ENCODE measurements around the gene SSR4.

Gene SSR4

DNA sequence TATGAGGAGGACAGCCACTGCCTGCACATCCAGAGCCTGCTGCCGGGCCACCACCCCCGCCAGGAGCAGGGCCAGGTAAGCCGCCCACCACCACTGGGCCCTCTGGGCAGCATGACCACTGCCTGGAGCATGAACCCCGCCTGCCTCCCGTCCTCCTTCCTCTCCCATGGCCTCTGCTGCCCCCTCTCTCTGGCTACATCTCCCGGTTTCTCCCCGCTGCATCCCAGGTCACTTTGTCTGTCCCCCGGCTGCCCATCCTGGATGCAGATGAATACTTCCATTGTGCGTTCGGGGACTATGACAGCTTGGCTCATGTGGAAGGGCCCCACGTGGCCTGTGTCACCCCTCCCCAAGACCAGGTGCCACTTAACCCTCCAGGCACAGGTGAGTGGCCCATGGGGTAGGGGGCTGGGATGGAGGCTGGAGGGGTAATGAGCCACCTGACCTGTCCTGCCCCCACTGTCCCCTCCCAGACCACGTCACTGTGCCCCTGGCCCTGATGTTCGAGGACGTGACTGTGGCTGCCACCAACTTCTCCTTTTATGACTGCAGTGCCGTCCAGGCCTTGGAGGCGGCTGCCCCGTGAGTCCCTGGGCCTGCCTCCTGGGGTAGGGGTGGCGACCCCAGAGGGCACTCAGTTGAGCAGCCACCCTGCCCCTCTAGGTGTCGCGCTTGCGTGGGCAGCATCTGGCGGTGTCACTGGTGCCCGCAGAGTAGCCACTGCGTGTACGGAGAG, 24.4 kb upstream of the SSR4 start:
- no peak for DNase-seq

DNA sequence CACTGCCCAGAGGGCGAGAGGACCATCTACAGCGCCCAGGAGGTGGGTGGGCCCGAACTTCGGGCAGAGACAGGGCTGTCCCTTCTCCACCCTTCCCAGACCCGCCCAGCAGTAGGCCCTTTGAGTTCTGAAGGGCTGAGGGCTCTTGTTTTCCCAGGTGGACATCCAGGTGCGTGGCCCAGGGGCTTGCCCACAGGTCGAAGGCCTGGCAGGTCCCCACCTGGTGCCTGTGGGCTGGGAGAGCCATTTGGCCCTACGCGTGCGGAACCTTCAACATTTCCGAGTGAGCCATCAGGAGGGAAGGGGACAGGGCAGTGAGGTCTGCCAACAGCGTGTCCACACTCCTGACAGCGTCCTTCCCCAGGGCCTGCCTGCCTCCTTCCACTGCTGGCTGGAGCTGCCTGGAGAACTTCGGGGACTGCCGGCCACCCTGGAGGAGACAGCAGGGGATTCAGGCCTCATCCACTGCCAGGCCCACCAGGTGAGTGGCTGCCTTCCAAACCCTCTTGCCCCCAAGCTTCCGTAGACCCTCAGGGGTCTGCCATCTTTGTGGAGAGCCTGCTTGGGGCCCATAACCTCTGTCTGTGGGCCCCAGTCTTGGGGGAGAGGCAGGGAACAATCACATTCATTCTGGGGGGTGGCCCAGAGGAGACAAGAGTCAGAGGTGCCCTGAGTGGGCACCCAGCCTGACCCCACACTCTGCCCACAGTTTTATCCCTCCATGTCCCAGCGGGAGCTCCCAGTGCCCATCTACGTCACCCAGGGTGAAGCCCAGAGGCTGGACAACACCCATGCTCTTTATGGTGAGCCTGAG, 23.7 kb upstream of the SSR4 start:
- DNase-seq = no peak

DNA sequence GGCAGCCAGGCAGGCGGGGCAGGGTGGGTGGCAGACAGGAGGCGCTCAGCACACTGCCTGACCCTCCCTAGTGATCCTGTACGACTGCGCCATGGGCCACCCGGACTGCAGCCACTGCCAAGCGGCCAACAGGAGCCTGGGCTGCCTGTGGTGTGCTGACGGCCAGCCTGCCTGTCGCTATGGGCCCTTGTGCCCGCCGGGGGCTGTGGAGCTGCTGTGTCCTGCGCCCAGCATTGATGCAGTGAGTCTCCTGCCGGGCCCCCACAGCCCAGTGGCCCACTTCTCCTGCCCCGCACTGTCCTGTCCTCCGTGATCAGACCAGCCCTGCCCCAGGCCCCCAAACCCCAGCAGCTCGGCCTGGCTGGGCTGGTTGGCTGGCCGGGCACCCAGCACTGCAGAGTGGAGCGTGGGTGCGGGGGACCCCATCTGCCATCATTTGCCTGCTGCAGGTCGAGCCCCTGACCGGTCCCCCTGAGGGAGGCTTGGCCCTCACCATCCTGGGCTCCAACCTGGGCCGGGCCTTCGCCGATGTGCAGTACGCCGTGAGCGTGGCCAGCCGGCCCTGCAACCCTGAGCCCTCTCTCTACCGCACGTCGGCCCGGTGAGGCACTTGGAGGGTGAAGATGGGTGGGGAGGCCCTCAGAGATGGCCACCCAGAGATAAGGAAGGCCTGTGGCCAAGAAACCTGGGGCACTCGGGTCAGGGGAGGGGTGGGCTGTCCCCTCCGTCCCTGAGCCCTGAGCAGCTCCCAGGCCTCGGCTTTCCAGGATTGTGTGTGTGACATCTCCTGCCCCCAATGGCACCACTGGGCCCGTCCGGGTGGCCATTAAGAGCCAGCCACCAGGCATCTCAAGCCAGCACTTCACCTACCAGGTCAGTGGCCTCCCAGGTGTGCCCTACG, 22.8 kb upstream of the SSR4 start:
- DNase-seq = no peak

DNA sequence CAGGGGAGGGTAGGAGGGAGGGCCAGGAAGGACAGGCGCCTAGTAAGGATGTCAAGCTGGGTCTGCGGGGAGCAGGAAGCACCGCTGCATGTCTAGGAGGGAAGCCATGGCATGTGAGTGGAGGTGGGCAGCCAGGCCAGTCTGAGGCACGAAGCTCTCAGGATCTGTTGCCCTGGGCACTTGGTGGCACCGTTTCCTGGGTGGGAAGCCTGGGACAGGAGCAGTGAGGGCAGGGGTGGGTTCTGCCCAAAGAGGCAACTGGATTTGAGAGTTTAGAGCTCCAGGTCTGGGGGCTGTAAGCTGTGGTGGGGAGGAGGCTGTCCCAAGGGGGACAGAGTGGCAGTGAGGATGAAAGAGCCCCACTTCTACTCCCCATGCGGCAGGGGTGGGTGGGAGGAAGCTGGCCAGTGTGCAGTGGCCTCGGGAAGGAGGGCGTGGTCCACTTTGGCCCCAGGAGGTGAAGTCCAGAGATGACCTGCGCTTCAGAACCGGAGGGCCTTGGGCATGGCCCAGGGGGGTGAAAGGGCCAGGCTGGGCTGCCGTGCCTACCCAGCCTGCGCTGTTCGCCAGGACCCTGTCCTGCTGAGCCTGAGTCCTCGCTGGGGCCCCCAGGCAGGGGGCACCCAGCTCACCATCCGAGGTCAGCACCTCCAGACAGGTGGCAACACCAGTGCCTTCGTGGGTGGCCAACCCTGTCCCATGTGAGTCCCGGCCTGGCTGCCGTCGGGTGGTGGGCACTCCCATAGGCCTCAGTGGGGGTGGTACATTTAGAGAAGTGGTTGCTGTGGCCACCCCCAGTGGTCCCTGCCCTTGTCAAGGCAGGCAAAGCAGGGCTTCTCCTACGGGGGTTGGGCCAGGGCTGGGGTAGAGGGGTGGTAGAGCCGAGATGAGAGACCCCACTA, 21.9 kb upstream of the SSR4 start:
- no peak for DNase-seq

DNA sequence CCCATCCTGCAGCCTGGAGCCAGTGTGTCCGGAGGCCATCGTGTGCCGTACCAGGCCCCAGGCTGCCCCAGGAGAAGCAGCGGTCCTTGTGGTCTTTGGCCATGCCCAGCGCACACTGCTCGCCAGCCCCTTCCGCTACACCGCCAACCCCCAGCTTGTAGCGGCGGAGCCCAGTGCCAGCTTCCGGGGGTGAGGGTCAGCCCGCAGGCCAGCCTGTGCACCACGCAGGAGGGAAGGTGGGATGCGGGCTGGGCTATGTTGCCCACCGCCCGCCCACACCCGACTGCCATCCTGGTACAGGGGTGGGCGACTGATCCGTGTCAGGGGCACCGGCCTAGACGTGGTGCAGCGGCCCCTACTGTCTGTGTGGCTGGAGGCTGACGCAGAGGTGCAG, 21.3 kb upstream of the SSR4 start:
- no peak for DNase-seq

DNA sequence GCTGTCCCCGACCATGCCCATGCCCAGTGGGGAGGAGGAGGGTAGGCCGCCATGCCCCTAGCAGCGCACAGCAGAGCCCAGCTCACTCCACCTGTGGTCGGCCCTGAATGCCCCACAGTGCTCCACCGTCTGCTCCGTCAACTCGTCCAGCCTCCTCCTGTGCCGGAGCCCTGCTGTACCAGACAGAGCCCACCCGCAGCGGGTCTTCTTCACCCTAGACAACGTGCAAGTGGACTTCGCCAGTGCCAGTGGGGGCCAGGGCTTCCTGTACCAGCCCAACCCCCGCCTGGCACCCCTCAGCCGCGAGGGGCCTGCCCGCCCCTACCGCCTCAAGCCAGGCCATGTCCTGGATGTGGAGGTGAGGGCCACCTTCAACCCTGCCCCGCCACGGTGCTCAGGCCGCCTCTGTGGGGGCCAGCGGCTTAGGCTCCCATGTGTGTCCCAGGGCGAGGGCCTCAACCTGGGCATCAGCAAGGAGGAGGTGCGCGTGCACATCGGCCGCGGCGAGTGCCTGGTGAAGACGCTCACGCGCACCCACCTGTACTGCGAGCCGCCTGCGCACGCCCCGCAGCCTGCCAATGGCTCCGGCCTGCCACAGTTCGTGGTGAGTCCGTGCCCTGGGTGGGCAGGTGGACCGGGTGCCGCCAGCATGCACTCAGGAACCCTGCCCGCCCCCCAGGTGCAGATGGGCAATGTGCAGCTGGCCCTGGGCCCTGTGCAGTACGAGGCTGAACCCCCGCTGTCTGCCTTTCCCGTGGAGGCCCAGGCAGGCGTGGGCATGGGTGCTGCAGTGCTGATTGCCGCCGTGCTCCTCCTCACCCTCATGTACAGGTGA, 20.5 kb upstream of the SSR4 start:
- no peak for DNase-seq

DNA sequence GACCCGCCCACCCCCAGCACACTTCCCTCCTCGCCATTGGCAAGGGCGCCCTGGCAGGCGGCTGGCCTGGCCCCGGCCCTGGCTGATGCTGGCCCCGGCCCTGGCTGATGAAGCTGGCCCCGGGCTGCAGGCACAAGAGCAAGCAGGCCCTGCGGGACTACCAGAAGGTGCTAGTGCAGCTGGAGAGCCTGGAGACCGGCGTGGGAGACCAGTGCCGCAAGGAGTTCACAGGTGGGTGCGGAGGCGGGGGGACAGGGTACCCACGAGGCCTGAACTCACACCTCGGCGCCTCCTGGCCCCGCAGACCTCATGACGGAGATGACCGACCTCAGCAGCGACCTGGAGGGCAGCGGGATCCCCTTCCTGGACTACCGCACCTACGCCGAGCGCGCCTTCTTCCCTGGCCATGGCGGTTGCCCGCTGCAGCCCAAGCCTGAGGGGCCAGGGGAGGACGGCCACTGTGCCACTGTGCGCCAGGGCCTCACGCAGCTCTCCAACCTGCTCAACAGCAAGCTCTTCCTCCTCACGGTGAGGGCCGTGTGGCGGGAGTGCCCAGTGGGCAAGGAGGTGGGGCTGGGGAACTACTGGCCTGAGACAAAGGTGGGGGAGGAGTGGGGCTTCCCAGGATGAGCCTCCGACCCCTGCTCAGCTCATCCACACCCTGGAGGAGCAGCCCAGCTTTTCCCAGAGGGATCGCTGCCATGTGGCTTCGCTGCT, 19.7 kb upstream of the SSR4 start:
- DNase-seq = no peak

DNA sequence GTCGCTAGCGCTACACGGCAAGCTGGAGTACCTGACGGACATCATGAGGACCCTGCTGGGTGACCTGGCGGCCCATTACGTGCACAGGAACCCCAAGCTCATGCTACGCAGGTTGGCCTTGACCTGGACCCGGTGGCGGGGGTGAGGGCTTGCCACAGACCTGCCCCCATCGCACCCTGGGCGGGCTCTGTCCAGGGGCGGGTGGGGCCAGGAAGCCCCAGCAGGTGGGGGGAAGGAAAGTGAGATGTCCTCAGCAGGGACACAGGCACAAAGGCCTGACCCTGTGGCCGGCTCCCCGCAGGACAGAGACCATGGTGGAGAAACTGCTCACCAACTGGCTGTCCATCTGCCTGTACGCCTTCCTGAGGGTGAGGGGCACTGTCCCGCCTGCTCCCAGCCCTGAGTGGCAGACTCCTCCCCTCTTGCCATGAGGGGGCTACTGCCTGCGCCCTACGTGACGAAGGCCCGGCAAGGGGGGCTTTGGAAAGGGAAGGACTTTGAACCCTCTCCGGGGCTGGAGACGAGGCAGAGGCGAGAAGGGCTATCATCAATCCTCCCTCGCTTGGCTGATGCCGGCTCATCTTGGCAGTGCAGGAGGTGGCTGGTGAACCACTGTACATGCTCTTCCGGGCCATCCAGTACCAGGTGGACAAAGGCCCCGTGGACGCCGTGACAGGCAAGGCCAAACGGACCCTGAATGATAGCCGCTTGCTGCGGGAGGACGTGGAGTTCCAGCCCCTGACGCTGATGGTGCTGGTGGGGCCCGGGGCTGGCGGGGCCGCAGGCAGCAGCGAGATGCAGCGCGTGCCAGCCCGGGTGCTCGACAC, 19.0 kb upstream of the SSR4 start:
- no peak for DNase-seq

DNA sequence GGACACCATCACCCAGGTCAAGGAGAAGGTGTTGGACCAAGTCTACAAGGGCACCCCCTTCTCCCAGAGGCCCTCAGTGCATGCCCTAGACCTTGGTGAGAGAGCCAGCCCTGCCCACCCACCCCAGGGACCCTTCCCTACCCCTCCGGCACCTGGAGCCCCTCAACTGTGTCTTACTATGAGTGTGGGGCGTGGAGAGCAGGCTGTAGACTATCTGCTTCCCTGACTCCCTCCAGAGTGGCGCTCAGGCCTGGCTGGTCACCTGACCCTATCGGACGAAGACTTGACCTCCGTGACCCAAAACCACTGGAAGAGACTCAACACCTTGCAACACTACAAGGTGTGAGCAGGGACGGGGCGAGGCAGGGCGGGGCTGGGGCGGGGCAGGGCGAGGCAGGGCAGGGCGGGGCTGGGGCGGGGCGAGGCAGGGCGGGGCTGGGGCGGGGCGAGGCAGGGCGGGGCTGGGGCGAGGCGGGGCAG, 18.3 kb upstream of the SSR4 start:
- no peak for DNase-seq

DNA sequence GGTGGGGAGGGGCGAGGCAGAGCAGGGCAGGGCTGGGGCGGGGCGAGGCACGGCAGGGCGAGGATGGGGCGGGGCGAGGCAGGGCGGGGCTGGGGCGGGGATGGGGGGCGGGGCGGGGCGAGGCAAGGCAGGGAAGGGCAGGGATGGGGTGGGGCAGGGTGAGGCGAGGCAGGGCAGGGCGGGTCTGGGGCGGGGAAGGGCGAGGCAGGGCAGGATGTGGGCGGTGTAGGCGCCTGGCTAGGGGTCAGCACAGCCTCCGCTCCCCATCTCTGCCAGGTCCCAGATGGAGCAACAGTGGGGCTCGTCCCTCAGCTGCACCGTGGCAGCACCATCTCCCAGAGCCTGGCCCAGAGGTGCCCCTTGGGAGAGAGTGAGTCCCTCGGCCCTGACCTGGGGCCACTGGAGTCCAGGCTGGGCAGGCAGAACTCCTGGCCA, 17.8 kb upstream of the SSR4 start:
- no peak for DNase-seq

DNA sequence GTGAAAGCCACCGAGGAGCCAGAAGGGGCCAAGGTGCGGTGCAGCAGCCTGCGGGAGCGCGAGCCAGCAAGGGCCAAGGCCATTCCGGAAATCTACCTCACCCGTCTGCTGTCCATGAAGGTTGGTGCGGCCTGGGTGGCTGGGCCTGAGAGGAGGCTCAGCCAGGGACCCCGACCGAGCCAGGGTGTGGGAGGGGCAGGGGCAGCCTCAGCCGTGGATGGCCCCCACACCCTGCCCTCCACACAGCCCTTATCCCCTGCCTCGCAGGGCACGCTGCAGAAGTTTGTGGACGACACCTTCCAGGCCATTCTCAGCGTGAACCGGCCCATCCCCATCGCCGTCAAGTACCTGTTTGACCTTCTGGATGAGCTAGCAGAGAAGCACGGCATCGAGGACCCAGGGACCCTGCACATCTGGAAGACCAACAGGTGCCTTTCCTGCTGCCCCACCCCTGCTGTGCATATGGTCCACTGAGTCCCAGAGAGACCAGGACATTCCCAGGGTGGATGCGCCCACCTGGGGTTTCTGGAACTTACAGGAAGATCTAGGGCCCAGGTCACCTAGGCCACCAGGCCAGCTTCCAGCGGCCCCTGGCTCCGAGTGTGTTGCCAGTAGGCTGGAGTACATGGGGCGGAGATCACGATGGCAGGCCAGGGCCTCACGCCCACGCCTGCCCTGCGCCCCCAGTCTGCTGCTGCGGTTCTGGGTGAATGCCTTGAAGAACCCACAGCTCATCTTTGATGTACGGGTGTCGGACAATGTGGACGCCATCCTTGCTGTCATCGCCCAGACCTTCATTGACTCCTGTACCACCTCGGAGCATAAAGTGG, 17.0 kb upstream of the SSR4 start:
- DNase-seq = no peak

DNA sequence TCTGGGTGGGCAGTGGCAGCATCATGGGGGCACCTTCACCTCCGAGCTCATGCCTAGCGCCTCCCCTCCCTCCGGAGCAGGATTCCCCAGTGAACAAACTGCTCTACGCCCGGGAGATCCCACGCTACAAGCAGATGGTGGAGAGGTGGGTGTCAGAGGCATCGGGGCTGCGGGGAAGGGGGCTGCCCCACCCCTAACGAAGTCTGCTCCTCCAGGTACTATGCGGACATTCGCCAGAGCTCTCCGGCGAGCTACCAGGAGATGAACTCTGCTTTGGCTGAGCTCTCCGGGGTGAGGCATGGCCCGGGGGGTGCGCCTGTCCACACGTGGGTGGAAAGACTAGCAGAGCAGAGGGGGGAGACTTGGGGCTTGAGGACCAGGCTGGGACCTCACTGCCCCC, 16.3 kb upstream of the SSR4 start:
- no peak for DNase-seq

DNA sequence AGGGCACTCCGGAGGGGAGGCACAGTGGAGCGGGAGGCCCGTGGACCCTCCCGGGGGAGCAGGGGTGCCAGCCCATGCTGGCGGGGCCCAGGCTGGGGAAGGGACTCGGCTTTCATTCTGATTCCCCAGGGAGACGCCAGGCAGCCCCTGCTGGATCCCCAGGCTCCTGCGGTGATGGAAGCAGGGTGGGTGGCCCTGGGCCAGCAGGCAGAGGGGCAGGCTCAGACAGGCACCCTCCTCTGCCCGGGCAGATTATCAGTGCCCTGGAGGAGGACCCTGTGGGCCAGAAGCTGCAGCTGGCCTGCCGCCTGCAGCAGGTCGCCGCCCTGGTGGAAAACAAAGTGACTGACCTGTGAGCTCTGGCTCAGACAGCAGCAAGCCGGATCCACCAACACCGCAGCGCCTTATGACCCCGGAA, 15.8 kb upstream of the SSR4 start:
- no peak for DNase-seq

DNA sequence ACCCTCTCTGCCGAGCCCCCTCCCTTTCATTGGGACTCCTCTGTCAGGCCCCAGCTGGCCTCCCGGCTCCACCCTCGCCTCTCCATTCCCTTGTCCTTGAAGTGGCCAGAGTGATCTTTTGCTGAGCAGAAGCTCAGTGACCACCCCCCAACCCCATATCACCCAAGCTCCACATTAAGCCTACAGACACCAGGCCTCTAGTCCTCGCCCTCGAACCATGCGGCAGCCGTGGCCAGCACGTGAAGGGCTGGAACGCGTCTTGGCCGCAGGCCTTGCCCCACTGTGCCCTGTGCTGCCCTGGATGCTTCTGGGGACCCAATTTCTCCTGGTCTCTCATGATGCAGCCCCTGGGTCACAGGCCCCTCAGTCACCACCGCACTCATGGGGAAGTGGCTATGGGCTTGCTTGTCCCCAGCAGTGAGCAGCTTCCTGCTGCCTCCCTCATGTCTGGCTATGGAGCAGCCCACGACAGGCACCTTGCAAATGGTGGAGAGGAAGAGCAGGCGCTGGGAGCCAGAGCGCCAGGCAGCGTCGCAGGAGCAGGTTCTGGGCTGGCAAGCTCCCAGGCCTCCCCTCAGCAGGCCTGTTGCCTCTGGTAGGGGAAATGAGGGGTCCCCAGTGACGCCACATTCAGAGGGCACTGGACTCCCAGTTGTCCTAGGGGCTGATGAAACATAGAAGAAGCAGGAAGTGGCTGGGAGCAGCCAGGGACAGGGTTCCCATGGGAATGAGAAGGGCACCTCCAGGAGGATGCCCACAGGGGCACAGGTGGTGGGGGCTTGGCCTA, 14.4 kb upstream of the SSR4 start:
- no peak for DNase-seq

DNA sequence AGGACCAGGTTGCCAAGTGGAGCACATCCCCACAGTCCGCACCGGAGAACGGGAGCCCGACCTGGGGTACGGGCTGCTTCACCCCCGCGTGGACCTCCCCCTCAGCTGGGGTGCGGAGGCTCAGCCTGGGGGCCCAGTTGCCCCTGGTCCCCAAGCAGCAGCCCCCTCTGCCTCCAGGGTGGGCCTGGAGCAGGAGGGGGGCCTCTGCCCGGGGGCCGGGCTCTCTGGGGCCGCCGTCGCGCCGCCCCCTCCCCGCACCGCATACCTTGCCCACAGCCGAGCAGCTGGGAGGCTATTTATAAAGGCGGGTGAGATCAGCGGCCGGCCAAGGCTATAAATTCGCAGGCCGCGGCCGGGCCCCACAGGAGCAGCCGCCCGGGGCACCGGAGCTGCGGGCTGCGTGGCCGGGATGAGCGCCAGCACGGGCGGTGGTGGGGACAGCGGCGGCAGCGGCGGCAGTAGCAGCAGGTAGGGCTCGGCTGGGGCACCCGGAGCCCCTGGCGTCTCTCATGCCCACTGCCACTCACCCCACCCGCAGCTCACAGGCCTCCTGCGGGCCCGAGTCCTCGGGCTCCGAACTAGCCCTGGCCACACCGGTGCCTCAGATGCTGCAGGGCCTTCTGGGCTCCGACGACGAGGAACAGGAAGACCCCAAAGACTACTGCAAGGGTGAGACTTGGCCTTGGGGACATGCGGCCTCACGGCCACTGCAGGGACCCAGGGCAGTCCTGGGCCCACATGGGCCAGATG, 13.6 kb upstream of the SSR4 start, which contains the start of gene SRPK3:
SRPK3 (plus strand) TSS at position 364 of the 750 bp plus-strand sequence; CDS start at position 410, 46 bp downstream.
- DNase-seq = no peak

DNA sequence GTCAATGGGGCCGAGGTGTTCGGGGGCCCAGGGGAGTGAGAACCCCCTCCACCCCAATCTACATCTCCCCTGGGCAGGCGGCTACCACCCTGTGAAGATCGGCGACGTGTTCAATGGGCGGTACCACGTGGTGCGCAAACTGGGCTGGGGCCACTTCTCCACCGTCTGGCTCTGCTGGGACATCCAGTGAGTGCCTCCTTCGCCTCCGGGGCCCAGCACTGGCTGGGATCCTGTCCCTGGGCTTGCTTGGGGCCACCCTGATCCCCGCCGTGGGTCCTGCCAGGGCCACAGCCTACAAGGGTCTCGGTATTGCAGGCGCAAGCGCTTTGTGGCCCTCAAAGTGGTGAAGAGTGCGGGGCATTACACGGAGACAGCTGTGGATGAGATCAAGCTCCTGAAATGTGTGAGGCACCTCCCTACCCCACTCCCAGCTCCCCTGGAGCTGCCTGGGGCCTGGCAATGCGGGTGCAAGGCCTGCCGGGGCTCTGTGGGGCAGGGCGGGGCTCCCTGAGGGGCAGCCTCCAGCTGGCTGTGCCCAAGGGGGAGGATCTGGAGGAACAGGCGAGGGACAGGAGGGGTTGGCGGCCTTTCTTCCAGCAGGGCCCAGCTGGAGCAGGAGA, 12.9 kb upstream of the SSR4 start:
- DNase-seq = no peak

Measured in NCI-H510A treated with DMSO at 0.1 percent for 48 hours (cell line).